HG02571 (cell line): ENCODE measurements around the gene PTH.

Experiments
- ATAC-seq: cut with Tn5 transposase; IDR thresholded peaks from one replicate; pipeline ENCODE4 v1.9.1; 2021; ENCODE audit warnings: mild to moderate bottlenecking, moderate library complexity; ENCODE audit not compliant: unreplicated experiment

PTH gene

DNA sequence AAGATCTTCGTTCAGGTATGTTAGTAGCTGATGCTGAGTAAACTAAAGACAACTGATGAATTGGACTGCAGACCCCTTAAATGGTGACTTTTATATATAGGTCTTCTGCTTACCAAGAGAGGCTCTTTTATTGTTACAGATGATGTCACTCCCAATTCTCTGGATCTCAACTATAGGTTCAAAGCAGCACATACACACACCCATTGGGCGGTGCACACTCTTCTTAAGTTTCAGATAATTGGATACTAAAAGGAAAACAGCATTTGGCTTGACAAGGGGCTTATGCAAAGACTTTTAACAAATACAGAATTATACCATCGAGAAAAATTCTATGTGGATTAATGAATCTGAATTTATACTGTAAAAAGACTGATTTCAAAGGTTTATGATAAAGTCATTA is at the start of gene PTH:
Gene PTH (minus strand): TSS at position 69 of the 400 bp plus-strand sequence. CDS start 3,142 bp downstream, outside the sequence.
- no peak for ATAC-seq

- ATAC-seq = no peak
These were observed 42.2 kb upstream of the PTH start for GRCh38 chr11:13538044-13538443.

DNA sequence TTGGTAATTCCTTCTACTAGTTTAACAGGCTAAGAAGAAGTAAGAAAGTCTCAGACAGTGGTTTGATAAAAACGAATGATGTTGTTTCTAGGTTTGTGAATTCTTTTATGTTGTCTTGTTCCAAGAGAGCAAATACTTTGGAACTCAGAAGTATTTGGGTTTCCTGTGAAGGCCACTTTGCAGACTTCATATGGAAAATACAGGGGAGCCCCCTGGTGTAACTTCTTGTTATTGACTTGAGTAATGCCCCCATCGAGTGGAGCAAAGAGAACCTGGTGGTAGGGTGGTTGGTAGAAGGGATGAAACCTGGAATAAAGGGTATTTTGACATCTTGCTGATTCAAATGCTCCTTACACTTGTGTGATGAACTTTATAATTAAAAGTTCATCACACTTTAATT is 40.0 kb upstream of the PTH start:
- ATAC-seq = no peak

- ATAC-seq = no peak
These were observed 38.6 kb upstream of the PTH start for GRCh38 chr11:13534358-13534757.

DNA sequence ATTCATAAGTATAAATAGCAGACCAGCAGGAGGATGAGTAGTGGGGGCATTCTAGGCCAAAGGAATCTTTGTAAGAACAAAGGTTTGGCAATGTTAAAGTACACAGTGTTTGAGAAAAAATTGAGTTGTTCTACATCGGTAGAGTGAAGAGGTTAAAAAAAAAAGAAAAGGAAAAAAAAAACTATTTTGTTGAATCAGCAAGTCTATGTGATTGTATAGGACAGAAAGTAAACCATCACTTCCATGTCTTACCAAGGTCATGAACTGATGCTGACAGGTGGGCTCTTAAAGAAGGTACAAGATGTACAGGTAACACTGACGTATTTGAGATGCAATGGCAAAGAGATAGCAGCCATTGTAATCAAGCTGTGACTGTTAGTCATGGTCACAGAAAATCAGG is 29.5 kb upstream of the PTH start:
- no peak for ATAC-seq

DNA sequence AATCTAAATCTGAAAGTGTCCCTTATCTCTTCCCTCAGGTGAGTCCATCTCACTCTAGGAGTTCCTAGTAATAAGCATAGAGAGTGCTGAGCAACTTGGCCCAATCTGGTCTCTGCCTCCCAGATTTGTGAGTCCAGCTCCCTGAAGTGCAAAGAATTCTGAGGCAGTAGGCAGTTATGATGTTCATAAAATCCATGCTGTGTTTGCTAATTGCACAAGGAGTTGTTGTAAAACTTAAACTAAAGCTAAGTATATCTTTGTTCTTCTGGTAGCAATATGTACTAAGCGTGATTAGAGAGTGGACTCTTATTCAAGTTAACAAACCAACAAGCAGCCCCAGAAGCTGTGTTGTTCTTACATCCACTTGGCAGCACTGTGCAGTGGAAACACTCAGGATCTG is 7.6 kb upstream of the PTH start:
- no peak for ATAC-seq

- ATAC-seq = no peak
These were observed 6.7 kb upstream of the PTH start for GRCh38 chr11:13502492-13502891.

- no peak for ATAC-seq
These were observed 1.7 kb downstream of the PTH start for GRCh38 chr11:13494051-13494450.

GRCh38 chr11:13487661-13488030 is 8.2 kb downstream of the PTH start:
- ATAC-seq = peak; percentile 72

GRCh38 chr11:13486926-13487660 is 8.7 kb downstream of the PTH start:
- ATAC-seq = peak; percentile 98

DNA sequence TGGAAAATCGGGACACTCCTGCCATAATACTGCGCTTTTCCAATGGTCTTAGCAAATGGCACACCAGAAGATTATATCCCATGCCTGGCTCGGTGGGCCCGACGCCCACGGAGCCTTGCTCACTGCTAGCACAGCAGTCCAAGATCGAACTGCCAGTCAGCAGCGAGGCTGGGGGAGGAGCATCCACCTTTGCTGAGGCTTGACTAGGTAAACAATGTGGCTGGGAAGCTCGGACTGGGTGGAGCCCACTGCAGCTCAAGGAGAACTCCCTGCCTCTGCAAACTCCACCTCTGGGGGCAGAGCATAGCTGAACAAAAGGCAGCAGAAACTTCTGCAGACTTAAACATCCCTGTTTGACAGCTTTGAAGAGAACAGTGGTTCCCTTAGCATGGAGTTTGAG is 15.6 kb downstream of the PTH start:
- no peak for ATAC-seq

- no peak for ATAC-seq
These were observed 16.1 kb downstream of the PTH start for GRCh38 chr11:13479688-13480087.

DNA sequence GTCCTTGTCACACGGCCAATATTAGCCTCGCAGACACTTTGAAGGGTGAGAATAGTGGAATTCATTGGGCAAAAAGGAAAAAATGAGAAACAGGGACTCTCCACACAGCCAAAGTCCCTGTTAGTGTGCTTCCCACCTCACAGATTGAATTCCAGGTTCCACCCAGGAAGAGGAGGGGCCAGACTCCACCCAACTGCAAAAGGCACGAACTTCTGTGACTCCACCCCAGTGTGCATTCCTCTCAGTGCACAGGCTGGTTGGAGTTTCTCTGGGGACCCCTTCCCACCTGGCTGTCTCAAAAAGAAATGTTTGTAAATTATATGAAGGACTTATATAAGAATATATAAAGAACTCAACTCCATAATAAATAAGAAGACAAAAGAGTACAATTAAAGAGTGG is 20.7 kb downstream of the PTH start:
- ATAC-seq = no peak

GRCh38 chr11:13473013-13473722 is 22.6 kb downstream of the PTH start:
- no peak for ATAC-seq

DNA sequence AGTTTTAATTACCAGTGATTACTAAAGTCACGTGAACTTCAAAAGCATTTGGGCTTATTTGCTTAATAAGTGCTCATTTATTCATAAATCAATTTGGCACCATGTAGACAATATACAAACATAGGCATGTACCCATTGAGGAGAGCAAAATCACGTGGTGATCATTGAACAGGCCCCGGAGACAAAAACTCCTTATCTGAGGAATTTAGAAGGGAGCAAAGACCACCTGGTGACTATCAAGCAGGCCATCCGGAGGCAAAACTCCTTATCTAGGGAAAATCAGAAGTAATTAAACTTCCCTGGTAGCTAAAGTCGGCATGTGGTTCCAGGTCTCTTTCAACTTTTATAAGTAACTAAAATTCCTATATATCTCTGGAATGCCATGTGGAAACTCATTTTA is 27.0 kb downstream of the PTH start:
- no peak for ATAC-seq

DNA sequence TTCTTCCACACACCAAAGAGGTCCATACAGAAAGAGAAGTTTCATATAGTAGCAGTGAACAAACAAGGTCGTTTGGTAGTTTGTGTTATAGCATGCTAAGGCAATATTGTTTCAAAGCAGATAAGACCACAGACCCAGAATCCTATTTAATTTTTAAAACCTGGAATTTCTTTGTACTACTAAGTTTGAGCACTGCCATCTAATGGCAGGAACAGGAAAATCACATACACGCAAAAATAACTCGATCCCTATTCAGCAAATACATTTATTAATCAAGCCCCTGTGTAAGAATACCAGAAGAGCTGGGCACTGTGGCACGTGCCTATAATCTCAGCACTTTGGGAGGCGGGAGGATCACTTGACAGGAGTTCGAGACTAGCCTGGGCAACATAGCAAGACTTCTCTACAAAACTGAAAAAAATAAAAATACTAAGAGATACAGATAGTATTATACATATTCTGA is 29.9 kb downstream of the PTH start:
- no peak for ATAC-seq

DNA sequence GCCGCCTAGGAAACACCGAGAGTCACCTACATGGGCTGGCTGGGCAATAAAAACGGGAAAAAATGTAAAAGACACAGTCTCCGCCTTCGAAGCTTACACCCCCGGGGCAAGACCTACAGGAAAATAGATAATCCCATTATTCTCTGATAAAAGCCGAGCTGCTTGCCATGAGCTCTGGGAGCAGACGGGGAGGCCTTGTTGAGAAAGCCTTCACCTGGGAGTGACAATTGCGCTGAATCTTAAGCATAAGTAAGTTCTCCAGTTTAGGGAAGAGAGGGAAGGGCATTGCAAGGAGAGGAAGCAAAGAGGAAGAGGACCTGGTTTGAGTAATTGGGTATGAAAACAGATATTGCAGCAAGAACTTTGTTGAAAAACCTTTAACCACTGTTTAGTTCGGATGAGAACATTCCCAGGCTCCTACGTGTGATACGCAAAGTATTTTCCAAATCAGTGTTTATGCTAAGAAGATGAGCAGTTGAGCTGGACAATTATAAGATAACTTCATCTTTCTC is 32.0 kb downstream of the PTH start:
- no peak for ATAC-seq

DNA sequence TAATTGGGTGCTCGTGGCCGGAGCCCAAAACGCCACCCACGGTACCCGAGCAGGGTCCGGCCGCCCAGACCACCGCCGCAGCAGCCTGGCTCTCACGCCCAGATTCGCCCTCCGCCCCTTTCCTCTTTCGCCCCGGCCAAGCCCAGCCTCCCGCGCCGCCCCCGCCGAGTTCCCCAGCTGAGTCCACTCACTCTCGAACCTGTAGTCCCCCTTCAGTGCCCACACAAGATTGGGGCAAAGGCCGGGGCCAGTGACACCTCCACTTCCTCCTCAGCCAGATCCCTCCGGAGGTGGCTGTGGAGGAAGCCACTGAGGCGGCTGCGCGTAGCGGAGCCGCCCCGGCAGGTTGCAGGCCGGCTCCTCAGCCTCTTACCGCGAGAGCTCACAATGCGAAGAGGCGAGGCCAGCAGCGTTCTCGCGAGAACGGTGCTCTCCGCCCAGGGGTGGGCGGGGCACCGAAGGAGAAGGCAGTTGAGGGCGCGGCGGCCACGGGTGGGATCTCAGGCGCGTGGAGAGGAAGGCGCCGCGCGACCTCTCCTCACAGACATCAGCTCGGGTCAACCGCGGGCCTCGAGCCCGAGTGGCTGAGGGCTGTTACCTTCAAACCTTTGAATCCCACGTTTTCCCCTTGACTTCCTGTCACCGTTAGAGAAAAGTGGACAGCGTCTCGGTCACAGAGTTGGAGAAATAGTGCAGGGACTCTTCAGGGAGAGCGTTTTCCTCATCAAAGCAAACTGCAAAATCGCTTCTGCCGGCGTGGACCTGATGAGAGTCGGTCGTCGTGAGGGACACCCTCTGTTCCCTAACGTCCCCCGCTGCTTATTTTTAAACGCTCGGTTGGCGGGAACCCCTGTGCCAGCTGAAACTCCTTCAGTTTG is 32.7 kb downstream of the PTH start, which contains the start of gene BTBD10:
Gene BTBD10 (minus strand): TSS at position 322 of the 878 bp plus-strand sequence. CDS start 18,098 bp downstream, outside the sequence.
- ATAC-seq = peak; percentile 90

GRCh38 chr11:13462311-13462900 is 33.4 kb downstream of the PTH start:
- peak; percentile 46 for ATAC-seq

DNA sequence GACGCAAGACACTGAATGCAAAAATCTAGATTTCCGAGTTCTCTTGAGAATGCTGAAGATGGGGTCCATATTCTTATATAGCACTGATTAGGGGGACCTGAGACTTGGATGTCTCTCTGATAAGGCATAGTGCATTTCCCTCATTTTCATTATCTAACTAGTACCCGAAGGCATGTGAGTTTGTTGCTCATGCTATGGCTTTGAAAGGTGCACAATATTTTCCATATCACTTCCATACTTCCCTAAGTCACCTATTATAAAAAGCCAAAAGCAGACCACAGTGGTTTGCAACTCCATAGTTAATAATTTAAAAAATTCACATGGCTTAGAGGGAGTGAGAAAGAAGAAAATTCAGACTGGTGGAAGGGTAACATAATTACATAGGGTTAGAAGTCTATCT is 34.5 kb downstream of the PTH start:
- ATAC-seq = no peak
